Measurements from ENCODE around the gene COBLL1. TPM values are rescaled to one million over a fixed set of nuclear protein-coding genes. Genes with fewer than 3 reads are reported as not detected.

COBLL1 gene
- total RNA-seq, 2 donors from 2014 or later, result 16.5 to 17.3 TPM

DNA sequence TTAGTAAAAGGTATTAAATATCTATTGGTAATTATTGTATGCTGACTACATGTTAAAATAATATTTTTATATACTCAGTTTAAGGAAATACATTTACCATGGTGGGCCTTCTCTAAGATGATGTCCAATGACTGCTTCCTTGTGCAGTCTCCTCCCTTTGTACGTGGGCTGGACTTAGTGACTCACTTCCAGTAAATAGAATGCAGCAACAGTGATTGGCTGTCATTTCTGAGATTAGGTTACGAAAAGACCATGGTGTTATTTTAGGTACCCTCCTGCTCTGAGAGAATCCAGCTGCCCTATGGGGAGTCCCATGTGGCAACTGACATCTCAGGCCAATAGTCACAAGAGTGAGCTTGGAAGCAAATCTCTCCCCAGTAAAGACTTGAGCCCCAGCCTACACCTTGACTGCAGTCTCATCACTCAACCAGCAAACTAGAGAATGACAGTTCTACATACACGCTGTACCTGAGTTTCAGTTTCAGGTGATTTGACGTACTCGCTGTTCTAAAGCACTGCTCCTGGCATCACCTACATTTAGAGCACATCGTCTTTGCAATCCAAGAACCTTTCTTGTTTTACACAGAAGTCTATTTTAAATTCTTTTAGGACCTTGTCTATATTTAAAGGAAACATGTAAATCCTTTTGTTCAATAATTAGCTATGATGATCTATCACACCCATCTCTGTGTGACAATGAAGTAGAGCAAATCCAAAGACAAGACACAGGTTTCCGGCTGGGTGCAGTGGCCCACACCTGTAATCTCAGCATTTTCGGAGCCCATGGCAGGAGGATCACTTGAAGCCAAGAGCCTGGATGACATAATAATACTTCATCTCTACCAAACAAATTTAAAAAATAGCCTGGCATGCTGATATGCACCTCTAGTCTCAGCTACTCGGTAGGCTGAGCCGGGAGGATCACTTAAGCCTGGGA lies 87.2 kb downstream of the COBLL1 start:
- no peak overlapping the region for H3K4me3 Mint-ChIP-seq
- H3K9me3 Mint-ChIP-seq, result no peaks in the 10 kb centered on the region
- Histone ChIP-seq H3K27me3 (ENCODE audit: control insufficient read depth, insufficient read depth, low read length, poor library complexity, severe bottlenecking) (no peaks in the 10 kb centered on the region), H3K9ac (ENCODE audit: extremely low read depth, low read length, poor library complexity, severe bottlenecking) (no peak overlapping the region), H3K4me1 (ENCODE audit: control insufficient read depth, insufficient read depth, low read length) (no peaks in the 10 kb centered on the region), H3K27ac (ENCODE audit: low read depth, low read length) (no peak overlapping the region), H3K4me3 (ENCODE audit: low read length) (no peak overlapping the region), H3K36me3 (ENCODE audit: control insufficient read depth, insufficient read depth, low read length) (no peaks in the 10 kb centered on the region), H3K9me3 (ENCODE audit: control insufficient read depth, low read length) (no peaks in the 10 kb centered on the region)
- no peaks in the 10 kb centered on the region for H3K27me3 Mint-ChIP-seq (ENCODE audit: insufficient read depth)
- 92 to 95% methylated on average over 4 to 10 of the region's 10 CpGs for WGBS, 2 experiments (ENCODE audit: insufficient coverage in 1 of 2, insufficient read length in 1 of 2)
- H3K27ac Mint-ChIP-seq, result no peak overlapping the region
- TF ChIP-seq, protein P1, sequence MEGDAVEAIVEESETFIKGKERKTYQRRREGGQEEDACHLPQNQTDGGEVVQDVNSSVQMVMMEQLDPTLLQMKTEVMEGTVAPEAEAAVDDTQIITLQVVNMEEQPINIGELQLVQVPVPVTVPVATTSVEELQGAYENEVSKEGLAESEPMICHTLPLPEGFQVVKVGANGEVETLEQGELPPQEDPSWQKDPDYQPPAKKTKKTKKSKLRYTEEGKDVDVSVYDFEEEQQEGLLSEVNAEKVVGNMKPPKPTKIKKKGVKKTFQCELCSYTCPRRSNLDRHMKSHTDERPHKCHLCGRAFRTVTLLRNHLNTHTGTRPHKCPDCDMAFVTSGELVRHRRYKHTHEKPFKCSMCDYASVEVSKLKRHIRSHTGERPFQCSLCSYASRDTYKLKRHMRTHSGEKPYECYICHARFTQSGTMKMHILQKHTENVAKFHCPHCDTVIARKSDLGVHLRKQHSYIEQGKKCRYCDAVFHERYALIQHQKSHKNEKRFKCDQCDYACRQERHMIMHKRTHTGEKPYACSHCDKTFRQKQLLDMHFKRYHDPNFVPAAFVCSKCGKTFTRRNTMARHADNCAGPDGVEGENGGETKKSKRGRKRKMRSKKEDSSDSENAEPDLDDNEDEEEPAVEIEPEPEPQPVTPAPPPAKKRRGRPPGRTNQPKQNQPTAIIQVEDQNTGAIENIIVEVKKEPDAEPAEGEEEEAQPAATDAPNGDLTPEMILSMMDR (conservative IDR thresholded peaks at IDR 0.05), result no peak
- H3K4me1 Mint-ChIP-seq, result peaks cover 10% of the 10 kb centered on the region
- H3K36me3 Mint-ChIP-seq (ENCODE audit: low read depth), result no peaks in the 10 kb centered on the region
- no peak for DNase-seq

DNA sequence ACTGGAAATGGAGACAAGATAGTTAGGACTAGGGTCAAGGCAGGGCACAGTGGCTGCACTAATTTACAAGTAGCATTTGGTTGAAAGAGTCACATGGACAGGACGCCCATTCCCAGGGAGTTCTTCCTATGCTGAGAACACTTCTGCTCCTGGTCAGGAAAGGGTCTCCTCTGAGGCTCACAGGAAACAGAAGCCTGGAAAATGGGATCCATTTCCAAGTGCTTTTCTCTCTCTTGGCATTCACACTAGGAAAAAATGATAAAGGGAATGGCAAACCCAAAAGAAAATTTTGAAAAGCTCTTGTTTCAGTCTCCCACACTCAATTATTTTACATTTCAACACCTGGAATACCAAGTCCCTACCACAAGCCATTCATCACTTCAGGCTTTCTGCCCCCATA lies 88.7 kb downstream of the COBLL1 start:
- H3K9me3 Mint-ChIP-seq, result no peaks in the 10 kb centered on the region

DNA sequence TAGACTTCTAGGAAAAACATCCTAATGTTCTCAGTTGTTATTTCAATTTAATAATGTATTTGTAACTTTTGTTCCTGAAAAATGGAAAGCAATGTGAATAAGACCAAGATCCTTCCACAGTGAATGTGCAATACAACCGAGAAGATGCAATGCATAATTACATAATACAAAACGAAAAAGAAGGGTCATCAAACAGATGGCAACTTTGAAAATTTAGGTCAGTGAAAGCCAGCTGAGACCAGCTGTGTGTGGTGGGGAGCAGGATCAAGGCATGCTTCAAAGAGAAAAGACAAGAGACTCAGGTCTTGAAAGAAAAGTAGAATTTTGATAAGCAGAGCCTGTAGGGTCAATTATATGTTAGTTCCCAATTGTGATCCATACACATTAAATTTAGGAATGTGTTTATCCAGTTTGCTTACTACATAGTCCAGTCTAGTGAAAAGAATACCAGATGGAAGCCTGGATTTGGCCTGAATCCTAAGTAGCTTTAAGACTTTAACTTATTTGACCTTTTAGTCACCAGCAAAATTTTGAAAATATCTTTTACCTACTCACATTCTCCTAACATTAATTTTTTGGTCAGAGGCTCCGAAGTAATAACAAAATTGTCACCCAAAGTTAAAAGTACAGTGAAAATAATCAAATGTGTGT lies 93.7 kb downstream of the COBLL1 start:
- Mint-ChIP-seq H3K36me3 (ENCODE audit: low read depth) (no peaks in the 10 kb centered on the region), H3K9me3 (no peaks in the 10 kb centered on the region), H3K27me3 (ENCODE audit: insufficient read depth) (no peaks in the 10 kb centered on the region), H3K27ac (peak overlapping the region; percentile 28), H3K4me1 (peaks cover 26% of the 10 kb centered on the region), H3K4me3 (no peak overlapping the region)
- Histone ChIP-seq H3K27ac (ENCODE audit: low read depth, low read length) (no peak overlapping the region), H3K9ac (ENCODE audit: extremely low read depth, low read length, poor library complexity, severe bottlenecking) (no peak overlapping the region), H3K4me1 (ENCODE audit: control insufficient read depth, insufficient read depth, low read length) (no peaks in the 10 kb centered on the region), H3K36me3 (ENCODE audit: control insufficient read depth, insufficient read depth, low read length) (no peaks in the 10 kb centered on the region), H3K27me3 (ENCODE audit: control insufficient read depth, insufficient read depth, low read length, poor library complexity, severe bottlenecking) (no peaks in the 10 kb centered on the region), H3K9me3 (ENCODE audit: control insufficient read depth, low read length) (no peaks in the 10 kb centered on the region), H3K4me3 (ENCODE audit: low read length) (no peak overlapping the region)
- TF ChIP-seq, protein P1 (conservative IDR thresholded peaks at IDR 0.05), result no peak
- no peak for DNase-seq
- WGBS, 2 experiments (ENCODE audit: insufficient coverage in 1 of 2, insufficient read length in 1 of 2), result 85 to 93% methylated on average over 2 to 3 of the region's 3 CpGs

More for the DNA sequence above, 88.7 kb downstream of the COBLL1 start:
- Mint-ChIP-seq H3K27ac (no peak overlapping the region), H3K4me3 (no peak overlapping the region), H3K4me1 (peaks cover 15% of the 10 kb centered on the region), H3K27me3 (ENCODE audit: insufficient read depth) (no peaks in the 10 kb centered on the region), H3K36me3 (ENCODE audit: low read depth) (no peaks in the 10 kb centered on the region)
- Histone ChIP-seq H3K36me3 (ENCODE audit: control insufficient read depth, insufficient read depth, low read length) (no peaks in the 10 kb centered on the region), H3K4me1 (ENCODE audit: control insufficient read depth, insufficient read depth, low read length) (no peaks in the 10 kb centered on the region), H3K27me3 (ENCODE audit: control insufficient read depth, insufficient read depth, low read length, poor library complexity, severe bottlenecking) (no peaks in the 10 kb centered on the region), H3K9ac (ENCODE audit: extremely low read depth, low read length, poor library complexity, severe bottlenecking) (no peak overlapping the region), H3K9me3 (ENCODE audit: control insufficient read depth, low read length) (no peaks in the 10 kb centered on the region), H3K4me3 (ENCODE audit: low read length) (no peak overlapping the region), H3K27ac (ENCODE audit: low read depth, low read length) (no peak overlapping the region)
- TF ChIP-seq, protein P1 (conservative IDR thresholded peaks at IDR 0.05), result no peak
- DNase-seq, result no peak
- 88 to 90% methylated on average over 1 of the region's 1 CpG for WGBS, 2 experiments (ENCODE audit: insufficient coverage in 1 of 2, insufficient read length in 1 of 2)

All from endodermal cell (in vitro differentiated cells).